HepG2 (cell line): Measurements from ENCODE around the gene ITPR1.

Experiments
- KDM1A ChIP-seq: IDR thresholded peaks from 2 replicates; pipeline ENCODE4 v1.6.1; 2016; ENCODE audit warnings: missing compliant biosample characterization
- KLF9 ChIP-seq: IDR thresholded peaks from 2 replicates; pipeline ENCODE4 v1.6.1; 2016; ENCODE audit warnings: low read depth
- POLR2A ChIP-seq, 2 experiments: IDR thresholded peaks; 2 replicates each; pipeline ENCODE4 v1.6.1; 2011; ENCODE audit warnings: low read depth in 2 of 2, low read length in 2 of 2, mild to moderate bottlenecking in 1 of 2, moderate library complexity in 1 of 2; ENCODE audit not compliant: insufficient read depth in 1 of 2
- RAD21 ChIP-seq: fragments of 450-650 bp; formaldehyde crosslinking; IDR thresholded peaks from 2 replicates; pipeline ENCODE4 v1.5.0; 2020; ENCODE audit warnings: mild to moderate bottlenecking
- ZNF24 ChIP-seq: fragments of 450-650 bp; IDR thresholded peaks from 2 replicates; pipeline ENCODE4 v1.6.1; 2017; ENCODE audit warnings: antibody characterized with exemption, mild to moderate bottlenecking
- TF ChIP-seq, protein P1 (sequence below): sonication (generic); formaldehyde crosslinking; IDR thresholded peaks from 2 replicates; pipeline ENCODE4 v1.5.0; 2020; ENCODE audit warnings: mild to moderate bottlenecking, missing genetic modification reagents, moderate library complexity
- TF ChIP-seq, protein P2 (sequence below): sonication (generic); formaldehyde crosslinking; IDR thresholded peaks from 2 replicates; pipeline ENCODE4 v1.4.0; 2020; ENCODE audit warnings: missing genetic modification reagents, borderline replicate concordance
- TF ChIP-seq, protein P3 (sequence below): sonication (generic); formaldehyde crosslinking; IDR thresholded peaks from 2 replicates; pipeline ENCODE4 v1.8.1; 2023; ENCODE audit warnings: missing genetic modification reagents, inconsistent platforms, borderline replicate concordance

DNA sequence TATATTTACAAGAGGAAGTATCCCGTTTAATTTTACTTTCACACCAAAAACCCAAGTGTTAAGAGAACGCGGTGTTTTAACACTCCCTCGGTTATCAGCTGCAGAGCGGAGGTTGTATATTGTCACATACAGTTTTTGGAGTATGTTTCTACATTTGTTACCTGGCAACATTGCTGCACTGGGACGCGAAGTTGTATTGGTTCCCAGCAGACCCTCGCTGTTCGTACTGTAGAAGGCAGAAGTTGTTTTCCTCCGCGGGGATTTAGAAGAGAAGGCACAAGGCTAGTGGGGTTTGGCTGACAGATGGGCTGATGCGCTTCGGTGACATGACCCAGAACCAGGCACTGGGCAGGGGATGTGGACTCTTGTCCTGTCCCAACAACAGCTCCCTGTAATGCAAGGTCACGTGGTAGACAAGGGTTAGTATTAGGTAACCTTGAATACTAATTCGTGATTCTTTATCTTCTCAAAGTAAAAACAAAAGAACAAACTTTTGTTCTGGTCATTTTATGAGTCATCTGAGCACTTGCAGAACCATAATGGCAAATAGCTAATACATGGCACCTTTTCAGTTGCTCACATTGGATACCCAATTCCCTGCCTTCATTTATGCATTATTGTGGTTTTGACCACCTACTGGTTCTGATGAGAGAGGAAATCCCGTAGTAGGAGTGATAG lies 255.7 kb downstream of the ITPR1 start:
- TF ChIP-seq POLR2A (IDR thresholded peaks at IDR 0.05; ENCODE audit: insufficient read depth in 1 of 2, low read depth in 2 of 2, low read length in 2 of 2), result no peak
- TF ChIP-seq KLF9 (CRISPR knock-in tag), result no peak
- TF ChIP-seq, protein P1, sequence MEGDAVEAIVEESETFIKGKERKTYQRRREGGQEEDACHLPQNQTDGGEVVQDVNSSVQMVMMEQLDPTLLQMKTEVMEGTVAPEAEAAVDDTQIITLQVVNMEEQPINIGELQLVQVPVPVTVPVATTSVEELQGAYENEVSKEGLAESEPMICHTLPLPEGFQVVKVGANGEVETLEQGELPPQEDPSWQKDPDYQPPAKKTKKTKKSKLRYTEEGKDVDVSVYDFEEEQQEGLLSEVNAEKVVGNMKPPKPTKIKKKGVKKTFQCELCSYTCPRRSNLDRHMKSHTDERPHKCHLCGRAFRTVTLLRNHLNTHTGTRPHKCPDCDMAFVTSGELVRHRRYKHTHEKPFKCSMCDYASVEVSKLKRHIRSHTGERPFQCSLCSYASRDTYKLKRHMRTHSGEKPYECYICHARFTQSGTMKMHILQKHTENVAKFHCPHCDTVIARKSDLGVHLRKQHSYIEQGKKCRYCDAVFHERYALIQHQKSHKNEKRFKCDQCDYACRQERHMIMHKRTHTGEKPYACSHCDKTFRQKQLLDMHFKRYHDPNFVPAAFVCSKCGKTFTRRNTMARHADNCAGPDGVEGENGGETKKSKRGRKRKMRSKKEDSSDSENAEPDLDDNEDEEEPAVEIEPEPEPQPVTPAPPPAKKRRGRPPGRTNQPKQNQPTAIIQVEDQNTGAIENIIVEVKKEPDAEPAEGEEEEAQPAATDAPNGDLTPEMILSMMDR (CRISPR knock-in tag), result no peak
- no peak for TF ChIP-seq RAD21 (CRISPR knock-in tag)
- TF ChIP-seq, protein P2, sequence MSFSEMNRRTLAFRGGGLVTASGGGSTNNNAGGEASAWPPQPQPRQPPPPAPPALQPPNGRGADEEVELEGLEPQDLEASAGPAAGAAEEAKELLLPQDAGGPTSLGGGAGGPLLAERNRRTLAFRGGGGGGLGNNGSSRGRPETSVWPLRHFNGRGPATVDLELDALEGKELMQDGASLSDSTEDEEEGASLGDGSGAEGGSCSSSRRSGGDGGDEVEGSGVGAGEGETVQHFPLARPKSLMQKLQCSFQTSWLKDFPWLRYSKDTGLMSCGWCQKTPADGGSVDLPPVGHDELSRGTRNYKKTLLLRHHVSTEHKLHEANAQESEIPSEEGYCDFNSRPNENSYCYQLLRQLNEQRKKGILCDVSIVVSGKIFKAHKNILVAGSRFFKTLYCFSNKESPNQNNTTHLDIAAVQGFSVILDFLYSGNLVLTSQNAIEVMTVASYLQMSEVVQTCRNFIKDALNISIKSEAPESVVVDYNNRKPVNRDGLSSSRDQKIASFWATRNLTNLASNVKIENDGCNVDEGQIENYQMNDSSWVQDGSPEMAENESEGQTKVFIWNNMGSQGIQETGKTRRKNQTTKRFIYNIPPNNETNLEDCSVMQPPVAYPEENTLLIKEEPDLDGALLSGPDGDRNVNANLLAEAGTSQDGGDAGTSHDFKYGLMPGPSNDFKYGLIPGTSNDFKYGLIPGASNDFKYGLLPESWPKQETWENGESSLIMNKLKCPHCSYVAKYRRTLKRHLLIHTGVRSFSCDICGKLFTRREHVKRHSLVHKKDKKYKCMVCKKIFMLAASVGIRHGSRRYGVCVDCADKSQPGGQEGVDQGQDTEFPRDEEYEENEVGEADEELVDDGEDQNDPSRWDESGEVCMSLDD, result no peak
- TF ChIP-seq, protein P3, sequence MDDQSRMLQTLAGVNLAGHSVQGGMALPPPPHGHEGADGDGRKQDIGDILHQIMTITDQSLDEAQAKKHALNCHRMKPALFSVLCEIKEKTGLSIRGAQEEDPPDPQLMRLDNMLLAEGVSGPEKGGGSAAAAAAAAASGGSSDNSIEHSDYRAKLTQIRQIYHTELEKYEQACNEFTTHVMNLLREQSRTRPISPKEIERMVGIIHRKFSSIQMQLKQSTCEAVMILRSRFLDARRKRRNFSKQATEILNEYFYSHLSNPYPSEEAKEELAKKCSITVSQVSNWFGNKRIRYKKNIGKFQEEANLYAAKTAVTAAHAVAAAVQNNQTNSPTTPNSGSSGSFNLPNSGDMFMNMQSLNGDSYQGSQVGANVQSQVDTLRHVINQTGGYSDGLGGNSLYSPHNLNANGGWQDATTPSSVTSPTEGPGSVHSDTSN (CRISPR knock-in tag), result no peak
- no peak for TF ChIP-seq ZNF24
- TF ChIP-seq KDM1A, result no peak
